Measurements from ENCODE around the gene ADGRD1. TPM values are rescaled to one million over a fixed set of nuclear protein-coding genes. Genes with fewer than 3 reads are reported as not detected.

The ADGRD1 gene
- total RNA-seq, 1 donor from 2014 or later: 11.6 TPM

DNA sequence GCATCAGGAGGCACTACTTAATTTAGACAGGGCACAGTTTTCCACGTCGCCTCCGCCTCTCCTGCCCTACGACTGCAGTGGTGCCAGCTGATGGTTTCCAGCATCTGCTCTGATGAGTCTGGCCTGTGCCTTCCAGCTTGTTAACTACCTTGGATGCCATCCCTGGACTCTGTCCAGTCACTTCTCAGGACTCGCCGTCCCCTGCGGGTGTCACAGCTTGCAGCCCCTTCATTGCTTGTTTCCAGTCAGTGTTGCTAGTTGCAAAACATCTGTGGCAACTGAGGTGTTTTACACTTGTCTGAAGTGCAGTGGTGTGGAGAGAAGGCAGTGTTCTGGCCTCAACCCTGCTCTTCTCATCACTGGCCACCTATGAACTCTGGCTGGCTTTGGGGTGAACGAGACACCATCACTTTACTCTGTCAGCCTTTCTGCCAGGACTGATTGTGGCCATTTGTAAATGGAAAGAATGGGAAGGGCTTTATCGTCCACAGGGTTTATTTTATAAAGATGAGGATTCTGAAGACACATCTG is 8.3 kb downstream of the ADGRD1 start:
- DNase-seq (ENCODE audit: low spot score) (no peak), ATAC-seq (no peak)

DNA sequence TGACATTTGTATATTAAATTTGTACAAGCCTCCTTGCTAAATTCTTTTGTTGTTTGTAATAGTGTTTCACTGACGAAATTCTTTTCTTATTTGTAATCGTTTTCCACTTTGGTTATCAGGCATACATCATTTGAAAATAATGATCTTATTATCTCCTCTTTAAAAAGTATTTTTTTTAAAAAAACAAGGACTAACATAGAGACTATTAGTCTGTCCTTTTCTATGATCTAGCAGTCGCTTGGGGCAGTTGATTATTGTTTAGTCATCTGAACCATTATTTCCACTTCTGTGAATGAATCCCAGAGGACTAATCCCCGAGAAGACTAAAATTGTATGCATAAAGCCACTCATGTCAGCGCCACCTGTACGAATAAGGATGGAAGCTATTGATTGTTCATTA is 11.5 kb downstream of the ADGRD1 start:
- ATAC-seq: no peak
- no peak for DNase-seq (ENCODE audit: low spot score)

GRCh38 chr12:130965668-130966067 is 12.0 kb downstream of the ADGRD1 start:
- DNase-seq (ENCODE audit: low spot score) (no peak), ATAC-seq (no peak)

DNA sequence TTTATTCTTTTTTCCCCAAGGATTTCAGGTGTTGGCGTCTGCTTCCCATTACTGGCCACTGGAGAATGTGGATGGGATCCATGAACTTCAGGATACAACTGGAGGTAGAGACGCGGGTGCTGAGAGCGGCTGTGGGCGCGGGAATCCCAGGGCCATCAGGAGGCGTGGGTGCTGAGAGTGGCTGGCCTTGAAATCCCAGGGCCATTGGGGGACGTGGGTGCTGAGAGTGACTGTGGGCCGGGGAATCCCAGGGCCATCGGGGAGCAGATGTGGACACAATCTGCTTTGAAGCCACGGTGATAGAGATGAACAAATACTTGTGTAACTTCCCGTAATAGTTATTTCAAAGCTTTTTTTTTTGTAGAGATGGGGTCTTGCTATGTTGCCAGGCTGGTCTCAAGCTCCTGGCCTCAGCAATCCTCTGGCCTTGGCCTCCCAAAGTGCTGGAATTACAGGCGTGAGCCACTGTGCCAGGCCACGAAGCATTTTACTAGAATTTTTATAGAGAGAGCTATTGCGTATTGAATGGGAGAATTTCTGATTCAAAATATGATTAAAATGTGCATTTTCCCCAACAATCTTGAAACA is 12.8 kb downstream of the ADGRD1 start:
- no peak for ATAC-seq
- no peak for DNase-seq (ENCODE audit: low spot score)

- no peak for DNase-seq (ENCODE audit: low spot score)
- ATAC-seq: no peak
These were observed 13.9 kb downstream of the ADGRD1 start for GRCh38 chr12:130967636-130968035.

DNA sequence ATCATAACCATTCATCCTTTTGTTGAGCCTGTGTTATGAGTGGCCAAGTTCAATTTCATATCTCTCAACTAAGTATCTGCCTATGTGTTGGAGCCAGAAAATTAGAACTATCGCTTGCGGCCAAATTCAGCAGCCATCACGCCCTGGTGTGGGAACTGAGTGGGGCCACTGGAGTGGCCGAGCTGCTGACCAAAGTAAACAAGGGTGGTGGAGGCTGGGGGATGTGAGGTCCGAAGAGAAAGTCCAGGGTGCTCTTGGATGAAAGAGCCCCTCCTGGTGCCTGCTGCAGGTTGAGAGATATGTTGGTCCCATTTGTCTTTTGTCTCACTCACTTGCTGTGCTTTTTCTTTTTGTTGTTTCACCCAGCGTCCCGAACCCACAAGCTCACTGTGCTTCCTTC is 14.9 kb downstream of the ADGRD1 start:
- ATAC-seq (no peak), DNase-seq (ENCODE audit: low spot score) (peak; percentile 14)

DNA sequence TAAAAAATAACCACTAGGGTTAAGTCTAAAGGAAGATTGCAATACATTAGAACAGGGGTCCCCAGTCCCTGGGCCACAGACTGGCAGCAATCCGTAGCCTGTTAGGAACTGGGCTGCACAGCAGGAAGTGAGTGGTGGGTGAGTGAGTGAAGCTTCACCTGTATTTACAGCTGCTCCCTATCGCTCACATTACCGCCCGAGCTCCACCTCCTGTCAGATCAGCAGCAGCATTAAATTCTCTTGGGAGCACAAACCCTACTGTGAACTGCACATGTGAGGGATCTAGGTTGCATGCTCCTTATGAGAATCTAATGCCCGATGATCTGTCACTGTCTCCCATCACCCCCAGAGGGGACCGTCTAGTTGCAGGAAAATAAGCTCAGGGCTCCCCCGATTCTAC is 15.5 kb downstream of the ADGRD1 start:
- DNase-seq (ENCODE audit: low spot score) (no peak), ATAC-seq (no peak)

- no peak for DNase-seq (ENCODE audit: low spot score)
- peak; percentile 48 for ATAC-seq
These were observed 16.6 kb downstream of the ADGRD1 start for GRCh38 chr12:130970165-130970907.

- peak; percentile 75 for ATAC-seq
- DNase-seq (ENCODE audit: low spot score): peak; percentile 67
These were observed 17.2 kb downstream of the ADGRD1 start for GRCh38 chr12:130970908-130971233.

DNA sequence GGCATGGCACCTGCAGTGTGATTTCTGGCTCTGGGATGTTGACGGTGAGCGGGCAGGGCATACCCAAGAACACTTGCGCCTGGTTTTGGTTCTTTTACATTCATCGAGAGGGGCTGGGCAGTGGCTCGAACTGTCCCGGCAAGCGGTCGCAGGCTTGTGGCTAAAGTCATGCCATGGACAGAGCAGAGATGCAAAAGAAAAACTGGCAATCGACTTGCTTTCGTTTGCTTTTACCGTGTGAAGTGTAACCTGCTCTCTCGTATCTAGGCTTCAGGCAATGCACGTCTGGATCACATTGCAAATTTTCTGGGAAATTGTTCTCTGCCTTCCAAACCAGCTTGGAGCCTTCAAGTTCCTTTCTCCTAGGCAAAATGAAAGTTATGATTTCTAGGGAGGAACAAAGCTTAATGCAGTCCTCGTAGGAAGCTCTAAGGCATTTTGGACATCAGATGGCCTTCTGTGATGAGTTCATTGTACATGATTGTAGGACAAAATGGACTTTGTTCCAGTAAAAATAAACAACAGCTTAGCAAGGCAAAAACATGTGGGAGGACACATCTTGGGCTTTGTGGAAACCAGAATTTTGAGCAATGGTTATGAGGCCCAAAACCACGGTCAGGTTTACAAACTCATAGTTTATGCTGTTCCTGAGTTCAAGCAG is 18.3 kb downstream of the ADGRD1 start:
- no peak for DNase-seq (ENCODE audit: low spot score)

DNA sequence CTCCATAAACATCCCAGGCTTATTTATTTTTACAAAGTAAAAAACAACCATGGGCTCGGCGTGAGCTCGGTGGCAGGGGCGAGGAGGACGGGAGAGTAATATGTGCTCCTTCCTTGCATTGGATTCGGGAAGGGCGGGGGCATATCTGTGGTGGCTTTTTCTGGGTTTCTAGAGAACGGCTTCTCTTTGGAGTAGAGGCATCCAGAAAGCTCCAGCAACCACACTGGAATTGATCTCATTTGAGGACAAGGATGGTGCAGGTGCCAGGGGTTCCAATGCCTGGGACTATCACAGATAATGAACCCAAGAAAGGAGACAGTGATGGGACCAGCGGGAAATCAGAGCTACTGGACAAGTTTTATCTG is 18.9 kb downstream of the ADGRD1 start:
- DNase-seq (ENCODE audit: low spot score): no peak
- no peak for ATAC-seq

More for the DNA sequence above, 18.3 kb downstream of the ADGRD1 start:
- peak; percentile 76 for ATAC-seq

DNA sequence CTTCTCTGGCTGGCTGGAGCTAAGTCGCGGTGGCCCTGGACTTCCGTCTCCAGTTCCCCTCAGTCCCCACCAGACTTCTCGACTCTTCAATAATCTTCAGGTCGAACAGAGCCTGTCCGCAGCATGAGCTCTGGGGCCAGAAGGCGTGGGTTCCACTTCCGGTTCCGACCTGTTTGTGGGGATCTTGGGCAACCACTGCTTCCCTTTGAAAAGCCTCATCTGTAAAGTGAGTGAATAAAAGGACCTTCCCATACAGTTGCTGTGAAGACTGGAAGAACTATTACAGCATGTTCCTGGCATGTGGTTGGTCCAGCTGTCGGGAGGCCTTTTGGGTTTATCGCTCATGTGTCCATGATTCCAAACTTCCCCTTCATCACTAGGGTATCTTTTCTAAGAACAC is 19.4 kb downstream of the ADGRD1 start:
- ATAC-seq: no peak
- DNase-seq (ENCODE audit: low spot score): no peak

GRCh38 chr12:130973906-130974305 is 20.2 kb downstream of the ADGRD1 start:
- no peak for ATAC-seq
- DNase-seq (ENCODE audit: low spot score): no peak

DNA sequence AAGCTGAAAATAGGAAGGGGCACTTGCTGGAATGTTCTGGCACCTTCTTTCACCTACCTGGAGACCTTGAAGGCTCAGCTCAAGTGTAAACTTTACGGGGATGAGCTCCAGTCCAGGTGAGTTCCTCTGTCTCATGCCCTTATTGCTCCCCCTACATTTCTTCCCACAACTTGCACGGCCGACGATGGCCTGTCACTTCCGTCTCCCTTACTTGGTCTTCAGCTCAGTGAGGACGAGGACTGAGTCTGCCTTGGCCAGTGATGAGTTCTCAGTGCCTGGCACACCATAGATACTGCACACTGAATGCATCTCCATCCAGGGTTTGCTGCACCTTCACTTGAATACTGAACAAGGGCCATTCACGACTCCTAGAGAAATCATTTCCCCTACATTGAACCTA is 21.4 kb downstream of the ADGRD1 start:
- no peak for DNase-seq (ENCODE audit: low spot score)

GRCh38 chr12:130976171-130976720 is 22.5 kb downstream of the ADGRD1 start:
- DNase-seq (ENCODE audit: low spot score): no peak
- no peak for ATAC-seq

More for the DNA sequence above, 21.4 kb downstream of the ADGRD1 start:
- no peak for ATAC-seq

DNA sequence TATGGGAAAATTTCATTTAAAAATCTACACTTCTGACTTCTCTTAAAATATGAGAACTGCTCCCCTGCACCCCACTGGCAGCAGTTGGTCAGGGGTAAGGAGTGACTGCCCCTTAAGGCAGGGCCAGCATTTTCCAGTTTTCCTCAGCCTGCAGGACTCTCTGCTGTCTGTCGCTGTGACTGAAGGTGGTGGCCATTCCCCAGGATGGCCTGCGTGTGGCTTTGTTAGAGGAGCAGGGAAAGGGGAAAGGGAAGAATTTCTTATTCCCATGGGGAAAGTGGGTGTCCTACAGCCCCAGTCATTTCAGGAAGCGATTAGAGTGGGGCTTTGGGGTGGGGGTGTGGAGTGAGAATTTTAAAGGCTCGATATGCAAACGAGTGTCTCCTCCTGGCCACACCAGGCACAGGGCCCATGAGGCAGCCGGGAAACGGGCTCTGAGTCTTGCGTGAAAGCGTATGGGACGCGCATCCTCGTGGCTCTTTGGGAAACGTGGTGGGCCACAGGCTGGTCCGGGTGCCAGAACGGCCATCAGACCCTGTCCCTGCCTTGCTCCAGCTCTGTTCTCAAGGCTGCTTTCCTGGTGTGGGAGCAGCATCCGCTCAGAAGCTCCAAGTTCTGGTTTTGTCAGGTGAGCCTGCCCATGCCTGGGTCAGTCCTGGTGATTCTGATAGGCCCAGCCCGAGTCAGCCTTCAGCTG is 23.5 kb downstream of the ADGRD1 start:
- ATAC-seq (no peak), DNase-seq (ENCODE audit: low spot score) (no peak)

DNA sequence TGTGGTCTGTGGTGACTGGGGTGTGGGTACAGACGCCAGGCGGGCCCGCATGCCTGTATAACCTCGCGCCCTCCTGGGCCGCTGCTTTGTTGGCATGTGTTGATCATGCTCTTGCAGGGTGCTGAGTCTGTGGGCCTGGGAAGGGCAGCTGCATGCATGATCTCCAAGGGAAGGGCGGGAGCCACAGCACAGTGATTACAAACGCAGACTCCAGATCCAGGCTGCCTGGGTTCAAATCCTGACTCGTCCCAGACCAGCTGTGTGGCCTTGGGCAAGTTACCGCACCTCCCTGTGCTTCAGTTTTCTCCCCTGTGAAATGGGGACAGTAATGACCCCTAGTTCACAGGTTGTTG is 24.0 kb downstream of the ADGRD1 start:
- ATAC-seq: no peak
- no peak for DNase-seq (ENCODE audit: low spot score)

DNA sequence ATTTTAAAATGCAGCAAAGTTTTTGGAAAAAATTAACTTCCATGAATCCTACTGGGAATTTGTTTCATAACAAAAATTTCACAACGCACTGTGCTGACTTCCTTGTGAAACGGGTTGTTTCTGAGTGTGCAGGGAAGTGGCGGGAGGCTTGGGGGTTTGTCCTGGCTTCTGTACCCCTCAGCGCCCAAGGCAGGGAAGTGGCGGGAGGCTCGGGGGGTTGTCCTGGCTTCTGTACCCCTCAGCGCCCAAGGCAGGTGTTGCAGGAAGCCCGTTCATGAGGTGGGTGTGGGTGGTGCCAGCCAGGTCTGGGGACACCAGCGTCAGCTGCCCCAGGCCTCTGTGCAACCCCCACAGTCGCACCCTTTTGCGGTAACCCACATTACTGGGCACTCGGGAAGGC is 25.1 kb downstream of the ADGRD1 start:
- no peak for DNase-seq (ENCODE audit: low spot score)
- ATAC-seq: peak; percentile 55

DNA sequence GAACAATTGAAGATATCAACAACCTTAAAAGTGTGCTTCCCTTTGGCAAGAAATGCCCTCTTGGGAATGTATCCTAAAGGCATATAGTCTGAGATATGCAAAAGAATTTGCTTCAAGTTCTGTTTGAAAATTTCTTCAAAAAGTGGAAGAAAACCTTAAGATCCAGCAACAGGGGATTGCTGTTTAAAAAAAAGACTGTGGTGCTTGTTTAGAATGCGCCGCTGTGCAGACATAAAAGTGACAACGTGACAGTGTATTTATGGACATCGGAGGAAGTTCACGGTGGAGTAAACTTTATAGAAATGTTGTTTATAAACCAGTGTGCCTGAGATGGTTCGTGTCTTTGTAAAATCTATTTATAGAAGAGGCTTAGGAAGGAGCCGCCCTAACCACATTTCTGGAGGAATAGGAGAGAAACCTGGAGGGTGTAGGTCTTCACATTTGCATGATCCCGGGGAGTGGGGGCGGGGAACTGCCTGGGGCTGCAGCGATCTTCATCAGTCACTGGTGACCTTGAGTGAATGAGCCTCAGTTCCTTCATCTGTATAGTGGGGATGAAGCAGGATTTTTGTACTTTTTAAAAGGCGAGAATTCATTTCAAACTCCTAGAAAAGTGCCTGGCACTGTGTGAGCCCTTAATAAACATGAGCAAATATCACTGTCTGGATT is 27.5 kb downstream of the ADGRD1 start:
- ATAC-seq: no peak
- DNase-seq (ENCODE audit: low spot score): no peak

DNA sequence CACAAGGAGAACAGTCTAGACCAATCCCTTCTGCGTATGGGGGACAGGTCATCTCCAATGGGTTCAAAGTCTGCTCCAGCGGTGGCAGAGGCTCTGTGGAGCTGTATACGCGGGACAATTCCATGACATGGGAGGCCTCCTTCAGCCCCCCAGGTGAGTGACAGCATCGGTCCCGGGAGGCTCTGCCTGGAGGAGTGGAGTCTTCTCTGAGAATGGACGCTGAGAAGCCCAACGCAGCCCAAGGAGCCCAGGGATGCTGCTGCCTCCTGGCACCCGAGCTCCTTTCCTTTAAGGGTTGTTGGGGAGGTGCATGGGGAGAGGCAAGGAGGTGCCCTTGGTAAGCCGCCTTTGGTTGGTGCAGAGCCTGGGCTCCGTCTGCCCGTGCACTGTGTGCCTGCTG is 28.2 kb downstream of the ADGRD1 start:
- ATAC-seq (no peak), DNase-seq (ENCODE audit: low spot score) (no peak)
